ENCODE measurements around the gene INSL3.

DNA sequence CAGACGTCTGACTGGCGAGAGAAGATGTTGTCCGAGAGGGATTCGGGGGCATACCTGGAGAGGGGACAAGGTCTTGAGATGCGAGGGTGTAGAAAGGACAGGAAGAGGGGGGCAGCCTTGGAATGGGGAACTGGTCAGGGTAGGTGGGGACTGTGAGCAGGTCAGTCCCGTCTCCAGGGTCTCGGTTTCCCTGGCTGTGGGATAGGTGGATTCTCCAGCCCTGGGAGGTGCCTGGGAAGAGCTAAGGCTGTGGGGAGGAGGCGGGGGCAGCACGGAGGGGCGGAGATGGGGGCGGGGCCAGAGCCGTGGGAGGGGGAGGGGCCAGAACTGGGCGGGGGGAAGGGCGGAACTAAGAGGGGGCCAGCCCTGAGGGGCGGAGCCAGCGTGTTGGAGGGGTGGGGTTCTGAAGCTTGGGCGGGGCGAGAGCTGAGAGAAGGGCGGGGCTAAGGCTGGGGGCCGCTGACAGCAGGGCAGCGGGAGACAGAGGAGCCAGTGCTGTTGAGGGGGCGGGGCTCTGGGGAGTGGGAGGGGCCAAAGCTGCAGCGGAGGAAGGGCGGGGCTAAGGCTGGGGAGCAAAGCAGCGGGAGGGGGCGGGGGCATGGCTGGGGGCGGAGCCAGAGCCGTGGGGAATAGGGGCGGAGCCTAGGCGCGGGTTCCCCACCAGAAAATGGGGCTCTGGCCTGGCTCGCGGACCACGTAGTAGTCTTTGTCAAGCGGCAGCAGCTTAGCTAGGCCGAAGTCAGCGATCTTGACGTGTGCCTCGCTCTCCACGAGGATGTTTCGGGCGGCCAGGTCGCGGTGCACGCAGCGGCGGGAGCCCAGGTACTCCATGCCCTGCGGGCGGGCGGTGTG lies 9.5 kb upstream of the INSL3 start:
- TF ChIP-seq, protein P1, sequence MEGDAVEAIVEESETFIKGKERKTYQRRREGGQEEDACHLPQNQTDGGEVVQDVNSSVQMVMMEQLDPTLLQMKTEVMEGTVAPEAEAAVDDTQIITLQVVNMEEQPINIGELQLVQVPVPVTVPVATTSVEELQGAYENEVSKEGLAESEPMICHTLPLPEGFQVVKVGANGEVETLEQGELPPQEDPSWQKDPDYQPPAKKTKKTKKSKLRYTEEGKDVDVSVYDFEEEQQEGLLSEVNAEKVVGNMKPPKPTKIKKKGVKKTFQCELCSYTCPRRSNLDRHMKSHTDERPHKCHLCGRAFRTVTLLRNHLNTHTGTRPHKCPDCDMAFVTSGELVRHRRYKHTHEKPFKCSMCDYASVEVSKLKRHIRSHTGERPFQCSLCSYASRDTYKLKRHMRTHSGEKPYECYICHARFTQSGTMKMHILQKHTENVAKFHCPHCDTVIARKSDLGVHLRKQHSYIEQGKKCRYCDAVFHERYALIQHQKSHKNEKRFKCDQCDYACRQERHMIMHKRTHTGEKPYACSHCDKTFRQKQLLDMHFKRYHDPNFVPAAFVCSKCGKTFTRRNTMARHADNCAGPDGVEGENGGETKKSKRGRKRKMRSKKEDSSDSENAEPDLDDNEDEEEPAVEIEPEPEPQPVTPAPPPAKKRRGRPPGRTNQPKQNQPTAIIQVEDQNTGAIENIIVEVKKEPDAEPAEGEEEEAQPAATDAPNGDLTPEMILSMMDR (conservative IDR thresholded peaks at IDR 0.05) = no peak
- TF ChIP-seq EZH2 (IDR thresholded peaks at IDR 0.05; ENCODE audit: low read depth) = no peak

All from PC-9 (cell line).